B cell (primary cell): ENCODE measurements around the gene ZFAND6. TPM values are rescaled to one million over a fixed set of nuclear protein-coding genes. Genes with fewer than 3 reads are reported as not detected.
A peak's percentile ranks its signal among the peaks of the same experiment; 100 is the strongest.
"Not testable (repeated sequence)": the region's sequence is repeated elsewhere in the genome, so short reads cannot be mapped to it uniquely, and the experiment has no call there.

Experiments used
- ATAC-seq: fragments of 200-7000 bp; cut with Tn5 transposase; one replicate; pipeline ENCODE4 v1.10.0; 2021; ENCODE audit warnings: low read depth, mild to moderate bottlenecking, moderate number of reproducible peaks, moderate library complexity
- CTCF ChIA-PET: fragments of 350-600 bp; sonication (Branson Sonifier 250); formaldehyde crosslinking; loops from one replicate; lab custom pipeline; 2021; ENCODE audit warnings: antibody characterized with exemption, inconsistent platforms; lab: Charles Lee
- POLR2A ChIA-PET: fragments of 350-600 bp; sonication (Branson Sonifier 250); formaldehyde crosslinking; loops from one replicate; lab custom pipeline; 2021; ENCODE audit warnings: antibody characterized with exemption; lab: Charles Lee
- DNase-seq: peaks from one replicate; pipeline ENCODE4 v3.0.0; 2013
- H2AFZ ChIP-seq: 2 replicates; pipeline ENCODE4 v1.6.1; 2012; ENCODE audit warnings: mild to moderate bottlenecking, low read depth, low read length; ENCODE audit not compliant: insufficient read depth, poor library complexity, severe bottlenecking
- H3K27ac ChIP-seq, 2 donors: 1 replicate in 1 of 2; 2 replicates in 1 of 2; pipeline ENCODE4 v1.5.1; 2012 to 2013; ENCODE audit warnings: low read length in 2 of 2, mild to moderate bottlenecking in 2 of 2, moderate library complexity in 1 of 2
- H3K27me3 ChIP-seq, 4 experiments: fragments of 200-600 bp in 1 of 4; sonication (generic) in 1 of 4; replicated peaks in 1 of 4; 1 replicate in 2 of 4; 2 replicates in 2 of 4; pipeline versions ENCODE4 v1.6.1 to v1.7.0; 2013 to 2016; ENCODE audit warnings: low read length in 3 of 4, mild to moderate bottlenecking in 2 of 4, mixed read lengths in 1 of 4, moderate library complexity in 1 of 4; ENCODE audit not compliant: insufficient read depth in 4 of 4, control insufficient read depth in 3 of 4; ENCODE audit errors: control extremely low read depth in 1 of 4
- H3K36me3 ChIP-seq, 2 experiments: replicated peaks in 1 of 2; 1 replicate in 1 of 2; 2 replicates in 1 of 2; pipeline versions ENCODE4 v1.6.1 to v1.7.1; 2013; ENCODE audit warnings: low read length in 1 of 2; ENCODE audit not compliant: insufficient read depth in 2 of 2, control insufficient read depth in 1 of 2; ENCODE audit errors: control extremely low read depth in 1 of 2, extremely low read depth in 1 of 2
- H3K4me1 ChIP-seq, 2 donors: fragments of 200-600 bp in 1 of 2; sonication (generic) in 1 of 2; 1 replicate in 1 of 2; 2 replicates in 1 of 2; pipeline versions ENCODE4 v1.5.1 to v1.6.1; 2013 to 2017; ENCODE audit warnings: low read length in 2 of 2; ENCODE audit not compliant: control insufficient read depth in 2 of 2, insufficient read depth in 2 of 2
- H3K4me2 ChIP-seq: replicated peaks from 2 replicates; pipeline ENCODE3; 2012; ENCODE audit warnings: mild to moderate bottlenecking, low read depth, low read length; ENCODE audit not compliant: poor library complexity, severe bottlenecking
- H3K4me3 ChIP-seq, 5 experiments: fragments of 200-600 bp in 1 of 5; sonication (generic) in 1 of 5; 1 replicate in 3 of 5; 2 replicates in 2 of 5; pipeline versions ENCODE4 v1.5.1 to v1.7.0; 2011 to 2016; ENCODE audit warnings: low read length in 4 of 5, mild to moderate bottlenecking in 4 of 5, low read depth in 2 of 5, control low read depth in 1 of 5, moderate library complexity in 1 of 5; ENCODE audit not compliant: insufficient read depth in 1 of 5; ENCODE audit errors: control extremely low read depth in 1 of 5, extremely low read depth in 1 of 5
- H3K79me2 ChIP-seq: fragments of 200-600 bp; sonication (generic); one replicate; pipeline ENCODE4 v1.6.0; 2016; ENCODE audit warnings: low read length; ENCODE audit not compliant: control insufficient read depth, insufficient read depth
- H3K9ac ChIP-seq: fragments of 200-600 bp; sonication (generic); 2 replicates; pipeline ENCODE4 v1.6.1; 2017; ENCODE audit warnings: mild to moderate bottlenecking, low read length, moderate library complexity
- H3K9me3 ChIP-seq, 3 donors: one replicate each; pipeline versions ENCODE4 v1.6.1 to v1.7.1; 2013; ENCODE audit warnings: low read length in 2 of 3; ENCODE audit not compliant: control insufficient read depth in 2 of 3, insufficient read depth in 1 of 3; ENCODE audit errors: control extremely low read depth in 1 of 3
- H4K20me1 ChIP-seq: 2 replicates; pipeline ENCODE4 v1.6.0; 2012; ENCODE audit warnings: mild to moderate bottlenecking, low read length; ENCODE audit not compliant: insufficient read depth, control insufficient read depth, poor library complexity, severe bottlenecking
- H3K27ac Mint-ChIP-seq: one replicate; pipeline ENCODE4 v1.8.0; 2021; ENCODE audit warnings: mixed read lengths
- H3K27me3 Mint-ChIP-seq: one replicate; pipeline ENCODE4 v1.8.0; 2021; ENCODE audit warnings: mixed read lengths
- H3K4me1 Mint-ChIP-seq: one replicate; pipeline ENCODE4 v1.8.0; 2021; ENCODE audit warnings: mixed read lengths
- H3K4me3 Mint-ChIP-seq: one replicate; pipeline ENCODE4 v1.8.0; 2021; ENCODE audit warnings: mixed read lengths
- H3K9me3 Mint-ChIP-seq: one replicate; pipeline ENCODE4 v1.8.0; 2022; ENCODE audit warnings: mixed read lengths; ENCODE audit not compliant: insufficient read depth
- EZH2 ChIP-seq: IDR thresholded peaks from 2 replicates; pipeline ENCODE4 v1.6.1; 2012; ENCODE audit warnings: borderline replicate concordance, low read depth, mild to moderate bottlenecking, moderate library complexity, low read length; ENCODE audit not compliant: insufficient read depth, poor library complexity, severe bottlenecking
- WGBS: methylation state at CpG from one replicate; pipeline ENCODE4 v1.1.5; 2013; ENCODE audit warnings: missing lambda C conversion rate; ENCODE audit not compliant: insufficient coverage; 5-methylcytosine and 5-hydroxymethylcytosine counted together
- intact Hi-C: fragments of 100-400 bp; cut with micrococcal nuclease; formaldehyde crosslinking; loops from one replicate; pipeline ENCODE4 v1.10.0; 2022
- polyA plus RNA-seq: library from polyadenylated mRNA; depleted of rRNA; stranded (reverse); fragments of >200 nt; gene quantifications from 2 replicates; pipeline ENCODE4 v1.2.3, GENCODE V29; 2012
- total RNA-seq, 2 donors: library from RNA; stranded (reverse); fragments of 120-200 nt in 1 of 2; gene quantifications; 1 replicate in 1 of 2; 2 replicates in 1 of 2; pipeline versions ENCODE4 v1.2.3 to v1.2.4, GENCODE V29; 2013 to 2022
- TF ChIP-seq, protein P1 (sequence below): fragments of 200-600 bp; IDR thresholded peaks from one replicate; pipeline ENCODE4 v1.8.0; 2022; ENCODE audit warnings: antibody characterized with exemption, mild to moderate bottlenecking

ZFAND6 gene
- total and polyA plus RNA-seq, 2 donors (not counting 1 experiment from before 2014, with no cell fraction given): 60.6 to 144 TPM

GRCh38 chr15:80155001-80155377, 95.5 kb downstream of the ZFAND6 start:
- Histone ChIP-seq H3K9ac (no peak overlapping the region), H3K4me2 (no peak overlapping the region), H3K36me3 (no peaks in the 10 kb centered on the region), H3K79me2 (no peaks in the 10 kb centered on the region), H4K20me1 (no peaks in the 10 kb centered on the region), H2AFZ (no peak overlapping the region), H3K27me3 (no peaks in the 10 kb centered on the region), H3K4me1 (peaks cover 12 to 16% of the 10 kb centered on the region in 2 donors), H3K27ac (no peak overlapping the region), H3K4me3 (no peak overlapping the region), H3K9me3 (no peaks in the 10 kb centered on the region)
- Mint-ChIP-seq H3K27me3 (no peaks in the 10 kb centered on the region), H3K27ac (no peak overlapping the region), H3K4me1 (peaks cover 31% of the 10 kb centered on the region), H3K4me3 (peak overlapping the region; percentile 21), H3K9me3 (no peaks in the 10 kb centered on the region)
- ChIA-PET CTCF (no interaction called here), POLR2A (interaction anchor here (0.6 kb wide), 1 partner anchor 95 kb away, joined by 4 read pairs; no protein-coding TSS in a partner anchor)
- intact Hi-C loops: no loop called here
- ATAC-seq (no peak), DNase-seq (no peak)
- TF ChIP-seq, protein P1, sequence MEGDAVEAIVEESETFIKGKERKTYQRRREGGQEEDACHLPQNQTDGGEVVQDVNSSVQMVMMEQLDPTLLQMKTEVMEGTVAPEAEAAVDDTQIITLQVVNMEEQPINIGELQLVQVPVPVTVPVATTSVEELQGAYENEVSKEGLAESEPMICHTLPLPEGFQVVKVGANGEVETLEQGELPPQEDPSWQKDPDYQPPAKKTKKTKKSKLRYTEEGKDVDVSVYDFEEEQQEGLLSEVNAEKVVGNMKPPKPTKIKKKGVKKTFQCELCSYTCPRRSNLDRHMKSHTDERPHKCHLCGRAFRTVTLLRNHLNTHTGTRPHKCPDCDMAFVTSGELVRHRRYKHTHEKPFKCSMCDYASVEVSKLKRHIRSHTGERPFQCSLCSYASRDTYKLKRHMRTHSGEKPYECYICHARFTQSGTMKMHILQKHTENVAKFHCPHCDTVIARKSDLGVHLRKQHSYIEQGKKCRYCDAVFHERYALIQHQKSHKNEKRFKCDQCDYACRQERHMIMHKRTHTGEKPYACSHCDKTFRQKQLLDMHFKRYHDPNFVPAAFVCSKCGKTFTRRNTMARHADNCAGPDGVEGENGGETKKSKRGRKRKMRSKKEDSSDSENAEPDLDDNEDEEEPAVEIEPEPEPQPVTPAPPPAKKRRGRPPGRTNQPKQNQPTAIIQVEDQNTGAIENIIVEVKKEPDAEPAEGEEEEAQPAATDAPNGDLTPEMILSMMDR: no peak
- no peak for TF ChIP-seq EZH2
- 90% methylated on average over 2 of the region's 5 CpGs for WGBS

DNA sequence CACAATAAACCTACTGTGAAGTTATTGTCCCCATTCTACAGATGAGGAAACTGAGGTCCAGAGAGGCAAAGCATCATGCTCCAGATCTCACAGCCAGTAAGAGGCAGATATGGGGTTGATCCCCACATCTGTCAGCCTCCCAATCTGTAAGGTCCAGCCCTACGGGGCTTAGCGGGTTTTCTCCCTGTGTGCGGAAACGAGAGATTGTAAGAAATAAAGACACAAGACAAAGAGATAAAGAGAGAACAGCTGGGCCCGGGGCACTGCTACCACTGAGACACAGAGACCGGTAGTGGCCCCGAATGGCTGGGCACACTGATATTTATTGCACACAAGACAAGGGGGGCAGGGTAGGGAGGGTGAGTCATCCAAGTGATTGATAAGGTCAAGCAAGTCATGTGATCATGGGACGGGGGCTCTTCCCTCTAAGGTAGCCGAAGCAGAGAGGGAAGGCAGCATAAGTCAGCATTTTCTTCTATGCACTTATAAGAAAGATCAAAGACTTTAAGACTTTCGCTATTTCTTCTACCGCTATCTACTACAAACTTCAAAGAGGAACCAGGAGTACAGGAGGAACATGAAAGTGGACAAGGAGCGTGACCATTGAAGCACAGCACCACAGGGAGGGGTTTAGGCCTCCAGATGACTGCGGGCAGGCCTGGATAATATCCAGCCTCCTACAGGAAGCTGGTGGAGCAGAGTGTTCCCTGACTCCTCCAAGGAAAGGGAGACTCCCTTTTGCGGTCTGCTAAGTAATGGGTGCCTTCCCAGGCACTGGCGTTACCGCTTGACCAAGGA, 96.1 kb downstream of the ZFAND6 start:
- H3K36me3 ChIP-seq, ATAC-seq, H3K27me3 ChIP-seq, H3K4me3 ChIP-seq, CTCF ChIA-PET, H2AFZ ChIP-seq, H3K9me3 ChIP-seq, H3K9ac ChIP-seq, H3K4me2 ChIP-seq, POLR2A ChIA-PET, H4K20me1 ChIP-seq, H3K4me3 Mint-ChIP-seq, DNase-seq, intact Hi-C loops, H3K27me3 Mint-ChIP-seq, H3K27ac ChIP-seq, H3K27ac Mint-ChIP-seq, H3K79me2 ChIP-seq, H3K9me3 Mint-ChIP-seq: not testable (repeated sequence)
- WGBS: 93% methylated on average over 7 of the region's 16 CpGs
- H3K4me1 Mint-ChIP-seq: peaks cover 35% of the 10 kb centered on the region
- peaks cover 14 to 22% of the 10 kb centered on the region in 2 donors for H3K4me1 ChIP-seq
